ENCODE data around the gene IQSEC1.

Gene IQSEC1

GRCh38 chr3:13083254-13083653 lies 10.0 kb upstream of the IQSEC1 start:
- TF ChIP-seq CTCF (IDR thresholded peaks at IDR 0.05; ENCODE audit: low read depth, low read length): no peak
- DNase-seq (ENCODE audit: extremely low read depth, low read depth): no peak

GRCh38 chr3:13082677-13083076 lies 9.4 kb upstream of the IQSEC1 start:
- no peak for DNase-seq (ENCODE audit: extremely low read depth, low read depth)
- TF ChIP-seq CTCF (IDR thresholded peaks at IDR 0.05; ENCODE audit: low read depth, low read length): no peak

GRCh38 chr3:13081603-13082360 lies 8.6 kb upstream of the IQSEC1 start:
- TF ChIP-seq CTCF (IDR thresholded peaks at IDR 0.05; ENCODE audit: low read depth, low read length): no peak
- DNase-seq (ENCODE audit: extremely low read depth, low read depth): no peak

- no peak for DNase-seq (ENCODE audit: extremely low read depth, low read depth)
- TF ChIP-seq CTCF (IDR thresholded peaks at IDR 0.05; ENCODE audit: low read depth, low read length): no peak
Observed at GRCh38 chr3:13080591-13080990, 7.4 kb upstream of the IQSEC1 start.

- DNase-seq (ENCODE audit: extremely low read depth, low read depth): no peak
- TF ChIP-seq CTCF (IDR thresholded peaks at IDR 0.05; ENCODE audit: low read depth, low read length): no peak
Observed at GRCh38 chr3:13080026-13080425, 6.8 kb upstream of the IQSEC1 start.

- TF ChIP-seq CTCF (IDR thresholded peaks at IDR 0.05; ENCODE audit: low read depth, low read length): no peak
- DNase-seq (ENCODE audit: extremely low read depth, low read depth): no peak
Observed at GRCh38 chr3:13079510-13079909, 6.3 kb upstream of the IQSEC1 start.

GRCh38 chr3:13079051-13079450 lies 5.8 kb upstream of the IQSEC1 start:
- TF ChIP-seq CTCF (IDR thresholded peaks at IDR 0.05; ENCODE audit: low read depth, low read length): no peak

More at GRCh38 chr3:13079051-13079450, 5.8 kb upstream of the IQSEC1 start:
- no peak for DNase-seq (ENCODE audit: extremely low read depth, low read depth)

Measured in AG09319 (cell line).